Thymus (tissue), 11 donors: ENCODE measurements around the gene NUPR2. TPM values are rescaled to one million over a fixed set of nuclear protein-coding genes. Genes with fewer than 3 reads are reported as not detected.
"Not testable (repeated sequence)": the region's sequence is repeated elsewhere in the genome, so short reads cannot be mapped to it uniquely, and the experiment has no call there.

Experiments used
- DNase-seq, 9 donors: peaks; one replicate each; pipeline ENCODE4 v3.0.0-alpha.2; 2013; ENCODE audit warnings: low spot score in 9 of 9, low read depth in 6 of 9, missing footprints in 1 of 9
- H3K27ac ChIP-seq, 2 donors: one replicate each; pipeline ENCODE4 v1.5.1; 2013; ENCODE audit warnings: control low read depth in 1 of 2, low read depth in 1 of 2, low read length in 1 of 2, mild to moderate bottlenecking in 1 of 2, moderate library complexity in 1 of 2
- H3K27me3 ChIP-seq, 2 donors: one replicate each; pipeline ENCODE4 v1.5.1; 2013; ENCODE audit warnings: low read length in 1 of 2; ENCODE audit not compliant: control insufficient read depth in 2 of 2, insufficient read depth in 1 of 2
- H3K36me3 ChIP-seq, 2 donors: one replicate each; pipeline ENCODE4 v1.5.1; 2013; ENCODE audit warnings: low read length in 1 of 2, mild to moderate bottlenecking in 1 of 2, moderate library complexity in 1 of 2; ENCODE audit not compliant: control insufficient read depth in 2 of 2, insufficient read depth in 2 of 2
- H3K4me1 ChIP-seq, 2 donors: one replicate each; pipeline ENCODE4 v1.5.1; 2013; ENCODE audit warnings: low read length in 2 of 2; ENCODE audit not compliant: control insufficient read depth in 2 of 2, insufficient read depth in 2 of 2
- H3K4me3 ChIP-seq, 2 donors: one replicate each; pipeline ENCODE4 v1.5.1; 2013; ENCODE audit warnings: low read length in 2 of 2, control low read depth in 1 of 2, mild to moderate bottlenecking in 1 of 2
- H3K9me3 ChIP-seq, 2 donors: one replicate each; pipeline ENCODE4 v1.5.1; 2013; ENCODE audit warnings: low read length in 1 of 2, mild to moderate bottlenecking in 1 of 2; ENCODE audit not compliant: control insufficient read depth in 2 of 2, insufficient read depth in 1 of 2
- WGBS: extraction: QIAGEN DNeasy Blood & Tissue Kit; methylation state at CpG from one replicate; pipeline ENCODE4 v1.1.7; 2013; 5-methylcytosine and 5-hydroxymethylcytosine counted together
- polyA plus RNA-seq: library from polyadenylated mRNA; stranded (reverse); fragments of 200-250 nt; gene quantifications from one replicate; pipeline ENCODE4 v1.2.3, GENCODE V29; 2013
- total RNA-seq: library from RNA; stranded (reverse); fragments of 120-200 nt; gene quantifications from one replicate; pipeline ENCODE4 v1.2.4, GENCODE V29; 2013
- donor health status: healthy.

Gene NUPR2
- total and polyA plus RNA-seq, 2 donors, result 0.38 to 0.75 TPM

- WGBS, result 92% methylated on average over 12 of the region's 12 CpGs
- Histone ChIP-seq H3K9me3 (no peaks in the 10 kb centered on the region), H3K27me3 (no peaks in the 10 kb centered on the region), H3K4me3 (no peak overlapping the region), H3K27ac (no peak overlapping the region), H3K36me3 (peaks cover 44 to 51% of the 10 kb centered on the region in 2 donors), H3K4me1 (peaks cover 0 to 4% of the 10 kb centered on the region in 2 donors)
- DNase-seq, result no peak
Observed at GRCh38 chr7:56079450-56080185, 36.6 kb downstream of the NUPR2 start.

GRCh38 chr7:56078196-56078595 is 38.0 kb downstream of the NUPR2 start:
- Histone ChIP-seq H3K9me3 (no peaks in the 10 kb centered on the region), H3K36me3 (peaks cover 44 to 54% of the 10 kb centered on the region in 2 donors), H3K4me1 (peaks cover 0 to 4% of the 10 kb centered on the region in 2 donors), H3K27me3 (no peaks in the 10 kb centered on the region), H3K4me3 (no peak overlapping the region), H3K27ac (no peak overlapping the region)
- over 99% methylated on average over 16 of the region's 16 CpGs for WGBS
- no peak for DNase-seq

- H3K4me1 ChIP-seq, result peaks cover 0 to 4% of the 10 kb centered on the region in 2 donors
- no peak for DNase-seq
- no peaks in the 10 kb centered on the region for H3K9me3 ChIP-seq
- no peak overlapping the region for H3K27ac ChIP-seq
- peaks cover 49 to 58% of the 10 kb centered on the region in 2 donors for H3K36me3 ChIP-seq
- no peaks in the 10 kb centered on the region for H3K27me3 ChIP-seq
- H3K4me3 ChIP-seq, result no peak overlapping the region
- 99% methylated on average over 3 of the region's 3 CpGs for WGBS
Observed at GRCh38 chr7:56077681-56078080, 38.5 kb downstream of the NUPR2 start.

GRCh38 chr7:56074371-56074791 is 41.8 kb downstream of the NUPR2 start:
- Histone ChIP-seq H3K4me3 (no peak overlapping the region), H3K27ac (no peak overlapping the region), H3K36me3 (peaks cover 39 to 58% of the 10 kb centered on the region in 2 donors), H3K4me1 (peaks cover 0 to 2% of the 10 kb centered on the region in 2 donors), H3K27me3 (no peaks in the 10 kb centered on the region), H3K9me3 (no peaks in the 10 kb centered on the region)
- peak in 5 of 9 donors; percentile 27 to 69 (median 50) for DNase-seq
- 58% methylated on average over 19 of the region's 19 CpGs for WGBS

GRCh38 chr7:56066376-56066775 is 49.8 kb downstream of the NUPR2 start:
- not testable (repeated sequence) for DNase-seq
- H3K36me3 ChIP-seq, result peaks cover 29 to 41% of the 10 kb centered on the region in 2 donors

More at GRCh38 chr7:56066376-56066775, 49.8 kb downstream of the NUPR2 start:
- H3K9me3 ChIP-seq, H3K4me1 ChIP-seq, H3K27ac ChIP-seq, H3K4me3 ChIP-seq, H3K27me3 ChIP-seq: not testable (repeated sequence)
- WGBS, result 97% methylated on average over 13 of the region's 13 CpGs

Other genes starting within 250 kb of the NUPR2 start
- 4.0 TPM for gene ZNF713, start 229.0 kb downstream of the NUPR2 start, total RNA-seq
- gene ZNF713, start 229.0 kb downstream of the NUPR2 start, polyA plus RNA-seq, result 2.3 TPM
- 14.7 TPM for gene MRPS17, start 164.5 kb downstream of the NUPR2 start, total RNA-seq
- 17.1 TPM for gene MRPS17, start 164.5 kb downstream of the NUPR2 start, polyA plus RNA-seq
- gene NIPSNAP2, start 151.8 kb downstream of the NUPR2 start, total RNA-seq, result 38.4 TPM
- gene NIPSNAP2, start 151.8 kb downstream of the NUPR2 start, polyA plus RNA-seq, result 61.3 TPM
- 14.0 TPM for gene PSPH, start 65.0 kb downstream of the NUPR2 start, total RNA-seq
- gene PSPH, start 65.0 kb downstream of the NUPR2 start, polyA plus RNA-seq, result 8.2 TPM
- gene CCT6A, start 64.7 kb downstream of the NUPR2 start, total RNA-seq, result 135 TPM
- gene CCT6A, start 64.7 kb downstream of the NUPR2 start, polyA plus RNA-seq, result 198 TPM
- 91.7 TPM for gene SUMF2, start 52.1 kb downstream of the NUPR2 start, total RNA-seq
- gene SUMF2, start 52.1 kb downstream of the NUPR2 start, polyA plus RNA-seq, result 98.7 TPM
- gene PHKG1, start 23.5 kb downstream of the NUPR2 start, total RNA-seq, result 0.85 TPM
- gene PHKG1, start 23.5 kb downstream of the NUPR2 start, polyA plus RNA-seq, result 1.7 TPM
- 550 TPM for gene CHCHD2, start 9.9 kb downstream of the NUPR2 start, total RNA-seq
- gene CHCHD2, start 9.9 kb downstream of the NUPR2 start, polyA plus RNA-seq, result 350 TPM